ENCODE measurements around the gene GPR161. TPM values are rescaled to one million over a fixed set of nuclear protein-coding genes. Genes with fewer than 3 reads are reported as not detected.
A peak's percentile ranks its signal among the peaks of the same experiment; 100 is the strongest.
"Not testable (repeated sequence)": the region's sequence is repeated elsewhere in the genome, so short reads cannot be mapped to it uniquely, and the experiment has no call there.

GPR161 gene
- total RNA-seq (20.5 TPM), polyA plus RNA-seq (13.6 TPM)

- H3K36me3 ChIP-seq (ENCODE audit: insufficient read depth): no peaks in the 10 kb centered on the region
- peak within 1 kb of the TSS; percentile 67 for H3K4me3 ChIP-seq (ENCODE audit: low read depth, low read length)
- no peak for DNase-seq (ENCODE audit: extremely low spot score)
- no peaks in the 10 kb centered on the region for H3K4me1 ChIP-seq (ENCODE audit: insufficient read depth)
- 2% methylated on average over 85 of the region's 86 CpGs for WGBS
- peak within 1 kb of the TSS; percentile 82 for H3K27ac ChIP-seq (ENCODE audit: low read depth)
Measured at GRCh38 chr1:168136709-168137514, at the start of gene GPR161. Gene GPR161, minus strand, starts transcription at chr1:168136930. Its CDS starts 32,080 bp downstream, at chr1:168104850.

GRCh38 chr1:168181063-168181720, 44.5 kb upstream of the GPR161 start:
- not testable (repeated sequence) for H3K4me3 ChIP-seq (ENCODE audit: low read depth, low read length); H3K4me1 ChIP-seq (ENCODE audit: insufficient read depth); DNase-seq (ENCODE audit: extremely low spot score); H3K27ac ChIP-seq (ENCODE audit: low read depth); H3K36me3 ChIP-seq (ENCODE audit: insufficient read depth)
- 97% methylated on average over 15 of the region's 15 CpGs for WGBS

- Histone ChIP-seq H3K36me3 (ENCODE audit: insufficient read depth) (no peaks in the 10 kb centered on the region), H3K4me1 (ENCODE audit: insufficient read depth) (no peaks in the 10 kb centered on the region), H3K27ac (ENCODE audit: low read depth) (no peak overlapping the region), H3K4me3 (ENCODE audit: low read depth, low read length) (peak overlapping the region; percentile 84)
- WGBS: 24% methylated on average over 2 of the region's 2 CpGs
- no peak for DNase-seq (ENCODE audit: extremely low spot score)
Measured at GRCh38 chr1:168180148-168180524, 43.4 kb upstream of the GPR161 start.

GRCh38 chr1:168179438-168180147, 42.9 kb upstream of the GPR161 start:
- peak overlapping the region; percentile 77 for H3K27ac ChIP-seq (ENCODE audit: low read depth)
- DNase-seq (ENCODE audit: extremely low spot score): no peak
- 3% methylated on average over 20 of the region's 20 CpGs for WGBS
- H3K4me1 ChIP-seq (ENCODE audit: insufficient read depth): no peaks in the 10 kb centered on the region
- H3K36me3 ChIP-seq (ENCODE audit: insufficient read depth): no peaks in the 10 kb centered on the region
- peak overlapping the region; percentile 84 for H3K4me3 ChIP-seq (ENCODE audit: low read depth, low read length)

GRCh38 chr1:168178638-168179437, 42.1 kb upstream of the GPR161 start, which contains the start of gene TIPRL:
Gene TIPRL, plus strand, starts transcription at chr1:168178962. Its CDS starts 116 bp downstream, at chr1:168179078.
- peak within 1 kb of the TSS; percentile 84 for H3K4me3 ChIP-seq (ENCODE audit: low read depth, low read length)
- peak within 1 kb of the TSS; percentile 77 for H3K27ac ChIP-seq (ENCODE audit: low read depth)
- H3K4me1 ChIP-seq (ENCODE audit: insufficient read depth): no peaks in the 10 kb centered on the region
- WGBS: under 1% methylated on average over 56 of the region's 56 CpGs
- H3K36me3 ChIP-seq (ENCODE audit: insufficient read depth): no peaks in the 10 kb centered on the region
- DNase-seq (ENCODE audit: extremely low spot score): peak; percentile 95

- DNase-seq (ENCODE audit: extremely low spot score): no peak
- 72% methylated on average over 5 of the region's 5 CpGs for WGBS
- H3K4me3 ChIP-seq (ENCODE audit: low read depth, low read length): no peak overlapping the region
- H3K27ac ChIP-seq (ENCODE audit: low read depth): peak overlapping the region; percentile 60
- H3K4me1 ChIP-seq (ENCODE audit: insufficient read depth): no peaks in the 10 kb centered on the region
- no peaks in the 10 kb centered on the region for H3K36me3 ChIP-seq (ENCODE audit: insufficient read depth)
Measured at GRCh38 chr1:168178227-168178637, 41.5 kb upstream of the GPR161 start.

- Histone ChIP-seq H3K27ac (ENCODE audit: low read depth) (no peak overlapping the region), H3K36me3 (ENCODE audit: insufficient read depth) (no peaks in the 10 kb centered on the region), H3K4me1 (ENCODE audit: insufficient read depth) (no peaks in the 10 kb centered on the region), H3K4me3 (ENCODE audit: low read depth, low read length) (no peak overlapping the region)
- no peak for DNase-seq (ENCODE audit: extremely low spot score)
- 74% methylated on average over 3 of the region's 3 CpGs for WGBS
Measured at GRCh38 chr1:168172250-168172915, 35.7 kb upstream of the GPR161 start.

- WGBS: 88% methylated on average over 7 of the region's 7 CpGs
- no peak overlapping the region for H3K27ac ChIP-seq (ENCODE audit: low read depth)
- no peaks in the 10 kb centered on the region for H3K4me1 ChIP-seq (ENCODE audit: insufficient read depth)
- no peak for DNase-seq (ENCODE audit: extremely low spot score)
- no peaks in the 10 kb centered on the region for H3K36me3 ChIP-seq (ENCODE audit: insufficient read depth)
- H3K4me3 ChIP-seq (ENCODE audit: low read depth, low read length): no peak overlapping the region
Measured at GRCh38 chr1:168170564-168171508, 34.1 kb upstream of the GPR161 start.

- Histone ChIP-seq H3K4me1 (ENCODE audit: insufficient read depth) (no peaks in the 10 kb centered on the region), H3K36me3 (ENCODE audit: insufficient read depth) (no peaks in the 10 kb centered on the region), H3K4me3 (ENCODE audit: low read depth, low read length) (no peak overlapping the region), H3K27ac (ENCODE audit: low read depth) (no peak overlapping the region)
- no peak for DNase-seq (ENCODE audit: extremely low spot score)
- 39% methylated on average over 2 of the region's 2 CpGs for WGBS
Measured at GRCh38 chr1:168167806-168168205, 31.1 kb upstream of the GPR161 start.

- Histone ChIP-seq H3K4me3 (ENCODE audit: low read depth, low read length) (no peak overlapping the region), H3K4me1 (ENCODE audit: insufficient read depth) (no peaks in the 10 kb centered on the region), H3K27ac (ENCODE audit: low read depth) (no peak overlapping the region), H3K36me3 (ENCODE audit: insufficient read depth) (no peaks in the 10 kb centered on the region)
- DNase-seq (ENCODE audit: extremely low spot score): no peak
- 86% methylated on average over 3 of the region's 3 CpGs for WGBS
Measured at GRCh38 chr1:168164771-168165170, 28.0 kb upstream of the GPR161 start.

GRCh38 chr1:168163670-168164069, 26.9 kb upstream of the GPR161 start:
- WGBS: 70% methylated on average over 3 of the region's 3 CpGs
- no peaks in the 10 kb centered on the region for H3K4me1 ChIP-seq (ENCODE audit: insufficient read depth)
- no peak overlapping the region for H3K27ac ChIP-seq (ENCODE audit: low read depth)
- H3K4me3 ChIP-seq (ENCODE audit: low read depth, low read length): no peak overlapping the region
- no peak for DNase-seq (ENCODE audit: extremely low spot score)
- H3K36me3 ChIP-seq (ENCODE audit: insufficient read depth): no peaks in the 10 kb centered on the region

- WGBS: 35% methylated on average over 2 of the region's 2 CpGs
- Histone ChIP-seq H3K4me3 (ENCODE audit: low read depth, low read length) (no peak overlapping the region), H3K36me3 (ENCODE audit: insufficient read depth) (no peaks in the 10 kb centered on the region), H3K27ac (ENCODE audit: low read depth) (no peak overlapping the region), H3K4me1 (ENCODE audit: insufficient read depth) (no peaks in the 10 kb centered on the region)
- no peak for DNase-seq (ENCODE audit: extremely low spot score)
Measured at GRCh38 chr1:168161459-168161858, 24.7 kb upstream of the GPR161 start.
